ENCODE results near the gene NKAIN2. TPM values are rescaled to one million over a fixed set of nuclear protein-coding genes. Genes with fewer than 3 reads are reported as not detected.
"Not testable (repeated sequence)": the region's sequence is repeated elsewhere in the genome, so short reads cannot be mapped to it uniquely, and the experiment has no call there.

Gene NKAIN2
- total RNA-seq, 1 experiment from 2014 or later, result not detected

DNA sequence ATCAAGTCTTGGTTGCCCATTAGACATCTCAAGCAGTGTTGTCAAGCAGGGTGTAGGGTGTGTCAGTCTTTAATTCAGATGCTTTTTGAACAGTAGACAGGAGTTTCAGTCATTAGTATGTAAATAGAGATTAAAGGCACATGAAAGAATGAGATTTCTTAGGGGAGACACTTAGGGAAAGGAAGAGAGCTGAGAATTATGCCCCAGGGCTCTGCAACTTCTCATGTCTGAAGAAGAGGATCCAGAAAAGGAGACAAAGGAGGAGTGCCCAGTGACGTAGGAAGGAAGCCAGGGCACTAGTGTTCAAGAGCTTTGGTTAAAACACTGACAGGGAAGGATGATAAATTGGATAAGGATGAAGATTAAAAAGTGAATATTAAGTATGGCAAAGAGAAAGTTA is 569.7 kb downstream of the NKAIN2 start:
- no peak overlapping the region for H3K27ac ChIP-seq
- no peaks in the 10 kb centered on the region for H3K27me3 ChIP-seq (replicated peaks)
- DNase-seq (ENCODE audit: low read depth in 1 of 2, low spot score in 2 of 2), result no peak
- H3K4me3 ChIP-seq, result no peak overlapping the region
- H3K4me1 ChIP-seq (replicated peaks), result no peaks in the 10 kb centered on the region
- H3K9me3 ChIP-seq (replicated peaks), result no peaks in the 10 kb centered on the region
- no peaks in the 10 kb centered on the region for H3K36me3 ChIP-seq

DNA sequence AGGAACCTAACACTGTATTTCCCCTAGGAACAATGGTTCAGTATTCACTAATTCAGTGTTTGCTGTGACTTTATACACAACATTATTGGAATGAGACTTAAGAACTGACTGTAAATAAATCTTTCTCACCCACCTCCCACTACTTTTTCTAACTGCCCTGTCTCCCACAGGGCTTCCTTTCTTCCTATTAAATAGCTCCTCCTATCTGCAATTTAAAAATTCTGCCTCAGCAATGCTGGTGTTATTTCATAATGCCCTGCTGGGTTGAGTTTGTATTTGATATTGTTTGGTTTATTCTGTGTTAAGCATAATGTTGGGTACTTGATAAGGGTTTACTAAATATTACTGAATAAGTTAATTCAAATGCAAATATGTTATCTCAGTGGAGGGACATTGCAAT is 585.5 kb downstream of the NKAIN2 start:
- H3K9me3 ChIP-seq (replicated peaks), result no peaks in the 10 kb centered on the region
- H3K4me1 ChIP-seq (replicated peaks), result no peaks in the 10 kb centered on the region
- no peak overlapping the region for H3K4me3 ChIP-seq
- no peak overlapping the region for H3K27ac ChIP-seq
- no peak for DNase-seq (ENCODE audit: low read depth in 1 of 2, low spot score in 2 of 2)
- no peaks in the 10 kb centered on the region for H3K27me3 ChIP-seq (replicated peaks)
- no peaks in the 10 kb centered on the region for H3K36me3 ChIP-seq

DNA sequence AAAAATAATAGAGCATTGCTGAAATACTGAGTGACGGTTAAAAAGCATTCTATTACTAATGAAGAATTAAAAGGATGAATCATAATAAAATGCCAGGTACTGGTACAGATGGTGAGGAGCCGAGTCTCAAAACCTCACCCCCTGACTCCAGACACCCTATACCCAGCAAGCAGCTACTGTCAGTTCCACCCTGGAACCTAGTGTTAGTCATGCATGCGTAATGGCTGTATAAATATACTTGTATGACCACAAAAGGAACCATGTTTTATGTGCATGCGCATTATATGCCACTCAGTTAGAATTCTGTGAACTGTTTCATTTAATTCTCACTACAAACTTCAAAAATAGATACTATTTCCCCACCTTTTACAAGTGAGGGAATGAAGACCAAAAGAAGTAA is 589.9 kb downstream of the NKAIN2 start:
- Histone ChIP-seq H3K9me3 (replicated peaks) (no peaks in the 10 kb centered on the region), H3K27ac (no peak overlapping the region), H3K4me3 (no peak overlapping the region), H3K27me3 (replicated peaks) (no peaks in the 10 kb centered on the region), H3K4me1 (replicated peaks) (no peaks in the 10 kb centered on the region), H3K36me3 (no peaks in the 10 kb centered on the region)
- DNase-seq (ENCODE audit: low read depth in 1 of 2, low spot score in 2 of 2), result no peak

DNA sequence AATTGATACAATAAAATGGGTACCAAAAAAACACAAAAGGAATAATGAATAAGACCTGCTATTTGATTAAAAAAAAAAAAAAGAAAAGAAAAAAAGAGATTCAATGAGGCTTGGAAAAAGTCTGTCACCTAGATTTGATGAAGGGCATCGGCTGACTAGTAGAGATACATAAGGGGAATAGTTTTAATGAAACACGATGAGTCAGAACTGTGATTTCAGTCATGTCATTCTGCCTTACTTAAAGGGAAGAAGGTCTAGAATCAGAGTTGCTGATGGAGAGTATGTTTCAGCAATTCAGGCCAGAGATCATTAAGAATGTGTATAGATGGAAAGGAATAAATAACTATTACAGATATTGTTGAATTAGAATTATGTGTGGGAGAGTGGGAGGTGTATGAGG is 592.7 kb downstream of the NKAIN2 start:
- H3K36me3 ChIP-seq, result no peaks in the 10 kb centered on the region
- H3K27ac ChIP-seq, result no peak overlapping the region
- DNase-seq (ENCODE audit: low read depth in 1 of 2, low spot score in 2 of 2), result no peak
- no peaks in the 10 kb centered on the region for H3K27me3 ChIP-seq (replicated peaks)
- no peaks in the 10 kb centered on the region for H3K4me1 ChIP-seq (replicated peaks)
- no peak overlapping the region for H3K4me3 ChIP-seq
- H3K9me3 ChIP-seq (replicated peaks), result no peaks in the 10 kb centered on the region

DNA sequence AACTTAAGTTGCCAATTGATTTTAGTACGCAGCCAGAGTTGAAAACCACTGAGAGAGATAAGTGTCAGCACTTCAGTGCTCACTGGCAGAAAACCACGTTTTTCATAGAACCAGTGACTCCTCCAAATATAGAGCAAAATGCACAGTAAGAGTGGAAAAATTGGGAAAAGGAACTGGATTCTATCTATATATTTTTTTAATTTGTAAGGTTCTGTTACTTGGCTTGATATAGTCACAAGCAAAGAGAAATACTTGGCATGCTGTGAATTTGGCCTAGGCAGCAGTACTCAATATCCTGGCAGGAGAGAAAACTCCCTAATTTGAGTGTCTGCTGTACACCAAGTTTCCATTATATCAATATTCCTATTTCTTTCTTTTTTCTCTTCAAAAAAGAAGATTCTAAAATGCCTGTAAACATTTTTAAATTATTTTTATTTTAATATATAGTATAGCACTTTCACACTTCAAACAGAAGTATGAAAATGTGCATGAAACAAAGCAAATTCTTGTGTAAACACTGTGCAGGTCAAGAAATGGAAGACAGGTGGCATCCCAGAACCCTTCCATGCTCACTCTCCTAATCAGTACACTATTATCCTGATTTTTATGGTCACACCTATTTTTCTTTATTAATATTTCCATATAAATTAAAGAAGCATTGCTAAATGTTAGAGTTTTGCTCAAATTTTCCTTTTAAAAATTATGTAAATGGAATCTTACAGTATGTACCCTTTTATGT is 596.8 kb downstream of the NKAIN2 start:
- no peaks in the 10 kb centered on the region; the same call in 1 of the 2 replicates for H3K27me3 ChIP-seq (replicated peaks)
- H3K4me1 ChIP-seq (replicated peaks), result no peaks in the 10 kb centered on the region
- no peaks in the 10 kb centered on the region for H3K36me3 ChIP-seq
- H3K27ac ChIP-seq, result no peak overlapping the region
- H3K9me3 ChIP-seq (replicated peaks), result no peaks in the 10 kb centered on the region
- no peak overlapping the region for H3K4me3 ChIP-seq
- no peak for DNase-seq (ENCODE audit: low read depth in 1 of 2, low spot score in 2 of 2)

DNA sequence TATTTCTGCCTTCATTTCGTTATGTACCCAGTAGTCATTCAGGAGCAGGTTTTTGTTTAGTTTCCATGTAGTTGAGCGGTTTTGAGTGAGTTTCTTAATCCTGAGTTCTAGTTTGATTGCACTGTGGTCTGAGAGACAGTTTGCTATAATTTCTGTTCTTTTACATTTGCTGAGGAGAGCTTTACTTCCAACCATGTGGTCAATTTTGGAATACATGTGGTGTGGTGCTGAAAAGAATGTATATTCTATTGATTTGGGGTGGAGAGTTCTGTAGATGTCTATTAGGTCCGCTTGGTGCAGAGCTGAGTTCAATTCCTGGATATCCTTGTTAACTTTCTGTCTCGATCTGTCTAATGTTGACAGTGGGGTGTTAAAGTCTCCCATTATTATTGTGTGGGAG is 606.8 kb downstream of the NKAIN2 start:
- DNase-seq (ENCODE audit: low read depth in 1 of 2, low spot score in 2 of 2); H3K27ac ChIP-seq; H3K27me3 ChIP-seq (replicated peaks); H3K4me1 ChIP-seq (replicated peaks); H3K9me3 ChIP-seq (replicated peaks); H3K36me3 ChIP-seq; H3K4me3 ChIP-seq: not testable (repeated sequence)

DNA sequence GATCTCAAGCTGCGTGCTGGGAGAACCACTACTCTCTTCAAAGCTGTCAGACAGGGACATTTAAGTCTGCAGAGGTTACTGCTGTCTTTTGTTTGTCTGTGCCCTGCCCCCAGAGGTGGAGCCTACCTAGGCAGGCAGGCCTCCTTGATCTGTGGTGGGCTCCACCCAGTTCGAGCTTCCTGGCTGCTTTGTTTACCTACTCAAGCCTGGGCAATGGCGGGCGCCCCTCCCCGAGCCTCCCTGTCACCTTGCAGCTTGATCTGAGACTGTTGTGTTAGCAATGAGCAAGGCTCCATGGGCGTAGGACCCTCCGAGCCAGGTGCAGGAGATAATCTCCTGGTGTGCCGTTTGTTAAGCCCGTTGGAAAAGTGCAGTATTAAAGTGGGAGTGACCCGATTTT is 609.0 kb downstream of the NKAIN2 start:
- not testable (repeated sequence) for H3K27ac ChIP-seq; DNase-seq (ENCODE audit: low read depth in 1 of 2, low spot score in 2 of 2); H3K4me1 ChIP-seq (replicated peaks); H3K4me3 ChIP-seq; H3K9me3 ChIP-seq (replicated peaks); H3K36me3 ChIP-seq; H3K27me3 ChIP-seq (replicated peaks)

DNA sequence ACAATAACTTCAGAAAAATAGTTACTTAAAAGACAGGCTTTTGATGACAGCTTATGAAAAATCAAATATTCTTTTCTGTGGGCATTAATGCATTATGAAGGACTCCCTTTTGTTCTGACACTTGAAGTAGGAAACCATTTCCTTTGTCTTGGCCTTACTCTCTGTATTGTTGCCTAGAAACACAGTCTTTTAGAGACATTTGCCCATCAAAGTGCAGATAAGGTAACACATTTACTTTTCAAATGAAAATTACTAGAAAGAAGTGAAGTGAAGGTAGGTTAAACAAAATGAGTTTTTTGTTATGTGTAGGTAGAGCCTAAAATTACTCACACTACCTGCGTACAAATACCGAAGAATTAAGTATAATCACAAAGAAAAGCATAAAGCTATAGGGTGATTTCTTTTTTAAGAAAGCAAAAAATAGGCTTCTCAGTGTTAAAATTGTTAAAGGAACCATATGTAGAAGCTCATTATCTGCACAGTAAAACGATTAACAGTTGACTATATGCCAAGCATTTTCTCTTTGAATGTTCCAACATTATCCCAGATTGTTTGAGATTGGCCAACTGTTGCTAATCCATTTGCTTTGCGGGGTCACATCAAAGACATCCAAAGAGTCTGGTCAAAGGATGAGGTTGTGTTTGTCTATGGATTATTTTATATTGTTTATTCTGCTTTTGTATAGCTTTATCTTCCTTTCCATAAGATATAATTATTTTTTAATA is 616.6 kb downstream of the NKAIN2 start:
- no peaks in the 10 kb centered on the region for H3K4me1 ChIP-seq (replicated peaks)
- no peak for DNase-seq (ENCODE audit: low read depth in 1 of 2, low spot score in 2 of 2)
- no peak overlapping the region for H3K27ac ChIP-seq
- H3K4me3 ChIP-seq, result no peak overlapping the region
- no peaks in the 10 kb centered on the region for H3K36me3 ChIP-seq
- peaks cover 2% of the 10 kb centered on the region; the same call in 1 of the 2 replicates for H3K27me3 ChIP-seq (replicated peaks)
- no peaks in the 10 kb centered on the region for H3K9me3 ChIP-seq (replicated peaks)

DNA sequence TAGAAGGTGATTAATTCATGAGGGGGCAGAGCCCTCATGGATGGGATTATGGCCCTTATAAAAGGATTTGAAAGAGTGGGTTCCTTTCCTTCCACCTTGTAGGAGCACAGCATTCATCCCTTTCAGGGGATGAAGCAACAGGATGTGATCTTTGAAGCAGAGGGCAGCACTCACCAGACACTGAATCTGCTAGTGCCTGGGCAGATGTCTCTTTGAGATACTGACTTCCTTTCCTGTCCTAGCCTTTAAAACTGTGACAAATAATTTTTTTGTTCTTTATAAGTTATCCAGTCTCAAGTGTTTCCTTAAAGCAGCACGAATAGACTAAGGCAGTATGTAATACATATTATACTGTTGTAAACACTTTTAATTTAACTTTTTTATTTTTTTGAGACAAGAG is 620.0 kb downstream of the NKAIN2 start:
- H3K36me3 ChIP-seq, result no peaks in the 10 kb centered on the region
- H3K4me1 ChIP-seq (replicated peaks), result no peaks in the 10 kb centered on the region
- H3K27ac ChIP-seq, result no peak overlapping the region
- H3K27me3 ChIP-seq (replicated peaks), result peaks cover 2% of the 10 kb centered on the region; the same call in 1 of the 2 replicates
- no peak for DNase-seq (ENCODE audit: low read depth in 1 of 2, low spot score in 2 of 2)
- no peak overlapping the region for H3K4me3 ChIP-seq
- H3K9me3 ChIP-seq (replicated peaks), result no peaks in the 10 kb centered on the region

DNA sequence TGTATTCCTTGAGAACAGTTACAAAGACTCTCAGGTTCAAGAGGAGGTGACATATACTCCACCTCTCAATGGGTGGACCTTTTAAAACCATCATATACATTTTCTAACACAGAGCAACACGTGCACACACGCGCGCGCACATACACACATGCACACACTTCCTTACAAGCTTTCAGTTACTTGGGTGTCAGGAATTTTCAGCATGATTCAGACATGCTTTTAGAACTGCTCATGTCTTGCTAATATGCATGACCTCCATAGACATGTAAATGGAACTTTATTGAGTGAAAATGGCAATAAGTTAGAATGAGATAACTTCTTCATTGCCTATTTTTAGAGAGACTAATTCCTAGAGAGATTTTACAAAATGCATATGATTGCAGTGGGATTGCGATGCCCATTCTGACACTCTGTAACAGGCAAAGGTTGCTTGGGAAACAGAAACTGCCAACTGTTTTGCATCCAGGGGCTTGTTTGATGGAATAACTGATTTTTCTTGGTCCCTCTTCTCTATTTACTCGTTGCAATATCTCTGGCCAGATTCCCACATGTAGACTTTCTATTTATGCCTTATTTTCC is 627.2 kb downstream of the NKAIN2 start:
- H3K4me3 ChIP-seq, result no peak overlapping the region
- no peak overlapping the region for H3K27ac ChIP-seq
- H3K36me3 ChIP-seq, result no peaks in the 10 kb centered on the region
- no peaks in the 10 kb centered on the region for H3K9me3 ChIP-seq (replicated peaks)
- no peaks in the 10 kb centered on the region for H3K27me3 ChIP-seq (replicated peaks)
- no peak for DNase-seq (ENCODE audit: low read depth in 1 of 2, low spot score in 2 of 2)
- H3K4me1 ChIP-seq (replicated peaks), result no peaks in the 10 kb centered on the region

DNA sequence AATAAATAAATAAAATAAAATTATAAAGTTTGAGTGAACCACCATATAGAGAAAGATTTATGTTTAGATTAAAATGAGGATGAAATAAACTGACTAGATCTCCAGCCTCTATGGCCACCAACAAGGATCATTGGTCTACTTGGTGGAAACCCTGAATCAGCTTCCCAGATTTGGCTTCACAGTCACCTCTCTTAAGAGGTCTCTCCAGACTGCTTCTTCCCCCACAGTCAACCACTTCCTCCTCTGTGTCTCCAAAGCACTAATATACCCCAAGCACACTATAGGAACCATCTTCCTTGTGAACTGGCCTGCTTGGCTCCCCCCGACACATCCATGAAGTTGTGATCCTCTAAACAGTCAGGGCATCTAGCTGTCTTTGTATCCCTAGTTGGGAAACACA is 629.0 kb downstream of the NKAIN2 start:
- Histone ChIP-seq H3K36me3 (no peaks in the 10 kb centered on the region), H3K27me3 (replicated peaks) (no peaks in the 10 kb centered on the region), H3K9me3 (replicated peaks) (no peaks in the 10 kb centered on the region), H3K27ac (no peak overlapping the region), H3K4me3 (no peak overlapping the region), H3K4me1 (replicated peaks) (no peaks in the 10 kb centered on the region)
- DNase-seq (ENCODE audit: low read depth in 1 of 2, low spot score in 2 of 2), result no peak

DNA sequence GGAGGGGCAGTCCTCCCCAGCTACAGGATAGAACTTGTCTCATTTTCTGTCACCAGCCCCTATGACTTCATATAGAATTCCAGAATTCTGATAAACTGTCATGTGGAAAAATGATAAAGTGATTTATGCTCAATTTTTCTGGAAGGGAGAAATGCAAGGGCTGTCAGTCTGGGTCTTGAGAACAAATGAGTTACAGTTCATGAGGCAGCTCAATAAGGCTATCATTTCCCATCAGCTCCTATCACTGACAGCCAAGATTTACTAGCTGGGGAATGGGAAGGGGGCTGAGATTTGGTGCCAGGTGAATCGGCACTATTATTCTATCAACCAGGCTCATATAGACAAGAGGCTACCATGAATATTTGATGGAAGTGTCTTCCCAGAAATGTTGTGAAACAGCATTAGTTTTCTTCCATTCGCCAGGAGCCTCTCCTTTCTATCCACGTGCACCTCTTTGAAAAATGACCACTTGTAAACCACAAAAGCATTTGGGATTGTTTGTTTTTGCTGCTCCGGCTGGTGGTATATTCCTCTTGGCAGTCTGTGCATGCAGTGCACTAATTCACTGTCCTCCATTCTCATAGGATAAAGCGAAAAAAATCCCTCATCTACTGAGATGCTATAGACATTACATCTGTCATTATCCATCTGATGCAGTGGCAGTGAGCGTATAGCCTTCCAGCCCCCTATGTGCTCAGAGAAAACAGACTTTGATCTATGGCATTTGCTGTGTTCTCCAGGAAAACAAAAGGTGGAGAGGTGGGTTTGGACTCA is 629.9 kb downstream of the NKAIN2 start:
- no peak overlapping the region for H3K27ac ChIP-seq
- H3K9me3 ChIP-seq (replicated peaks), result no peaks in the 10 kb centered on the region
- no peak overlapping the region for H3K4me3 ChIP-seq
- DNase-seq (ENCODE audit: low read depth in 1 of 2, low spot score in 2 of 2), result no peak
- H3K36me3 ChIP-seq, result no peaks in the 10 kb centered on the region
- no peaks in the 10 kb centered on the region for H3K27me3 ChIP-seq (replicated peaks)
- no peaks in the 10 kb centered on the region for H3K4me1 ChIP-seq (replicated peaks)

DNA sequence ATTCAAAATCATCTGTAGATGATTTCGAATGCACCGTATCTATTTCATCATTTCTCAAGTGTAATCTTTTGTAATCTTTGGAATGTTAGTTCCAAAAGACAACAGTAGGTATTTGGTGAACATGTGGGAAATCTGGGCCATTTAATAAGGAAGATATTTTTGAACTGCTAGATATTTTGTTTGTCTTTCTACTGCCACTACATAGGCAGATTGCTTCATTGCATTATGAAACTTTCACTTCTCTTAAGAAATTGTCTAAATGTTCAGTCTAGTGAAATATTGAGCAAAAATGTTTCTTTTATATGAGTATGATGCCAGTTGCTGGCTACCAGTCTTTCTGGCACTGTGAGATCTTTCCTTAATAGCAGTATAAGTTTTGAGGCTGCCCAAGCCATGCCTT is 630.8 kb downstream of the NKAIN2 start:
- H3K4me3 ChIP-seq, result no peak overlapping the region
- no peaks in the 10 kb centered on the region for H3K9me3 ChIP-seq (replicated peaks)
- H3K4me1 ChIP-seq (replicated peaks), result no peaks in the 10 kb centered on the region
- no peak for DNase-seq (ENCODE audit: low read depth in 1 of 2, low spot score in 2 of 2)
- H3K36me3 ChIP-seq, result no peaks in the 10 kb centered on the region
- no peaks in the 10 kb centered on the region for H3K27me3 ChIP-seq (replicated peaks)
- H3K27ac ChIP-seq, result no peak overlapping the region

DNA sequence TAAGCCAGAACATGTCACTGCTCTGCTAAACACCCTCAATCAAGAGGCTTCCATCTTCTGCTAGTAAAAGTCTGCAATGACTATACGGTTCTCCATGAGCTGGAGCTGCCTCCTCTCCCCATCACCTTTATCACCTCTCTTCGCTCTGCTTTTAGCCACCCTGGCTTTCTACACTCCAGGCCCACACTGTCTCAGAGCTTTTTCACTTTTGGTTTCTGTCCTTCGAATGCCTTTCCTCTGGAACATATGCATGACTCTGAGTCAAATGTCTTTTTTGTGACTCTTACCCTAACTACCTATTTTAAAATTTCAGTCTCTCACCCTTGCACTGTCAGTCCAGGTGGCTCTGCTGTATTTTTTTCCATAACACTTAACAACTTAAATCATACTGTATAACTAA is 633.1 kb downstream of the NKAIN2 start:
- H3K27ac ChIP-seq, result no peak overlapping the region
- DNase-seq (ENCODE audit: low read depth in 1 of 2, low spot score in 2 of 2), result no peak
- no peak overlapping the region for H3K4me3 ChIP-seq
- no peaks in the 10 kb centered on the region for H3K36me3 ChIP-seq
- no peaks in the 10 kb centered on the region for H3K9me3 ChIP-seq (replicated peaks)
- H3K27me3 ChIP-seq (replicated peaks), result no peaks in the 10 kb centered on the region
- H3K4me1 ChIP-seq (replicated peaks), result no peaks in the 10 kb centered on the region
